Type B pancreatic cell (in vitro differentiated cells): ENCODE measurements around the gene HNRNPCL1. TPM values are rescaled to one million over a fixed set of nuclear protein-coding genes. Genes with fewer than 3 reads are reported as not detected.

Experiments used
- DNase-seq: peaks from one replicate; pipeline ENCODE4 v3.0.0; 2021; ENCODE audit warnings: mixed read lengths; ENCODE audit not compliant: unreplicated experiment; ENCODE audit errors: extremely low spot score
- H3K27ac Mint-ChIP-seq: 2 replicates; pipeline ENCODE4 v1.8.0; 2021; ENCODE audit warnings: mild to moderate bottlenecking, mixed read lengths
- H3K27me3 Mint-ChIP-seq: 2 replicates; pipeline ENCODE4 v1.8.0; 2021; ENCODE audit warnings: mixed read lengths
- H3K36me3 Mint-ChIP-seq: 2 replicates; pipeline ENCODE4 v1.8.0; 2021; ENCODE audit warnings: mixed read lengths
- H3K4me1 Mint-ChIP-seq: one replicate; pipeline ENCODE4 v1.8.0; 2021; ENCODE audit warnings: mixed read lengths; ENCODE audit not compliant: unreplicated experiment
- H3K4me3 Mint-ChIP-seq: 2 replicates; pipeline ENCODE4 v1.8.0; 2021; ENCODE audit warnings: mild to moderate bottlenecking, mixed read lengths
- H3K9me3 Mint-ChIP-seq: 2 replicates; pipeline ENCODE4 v1.8.0; 2021; ENCODE audit warnings: mixed read lengths
- total RNA-seq: library from RNA; stranded (reverse); gene quantifications from 2 replicates; pipeline ENCODE4 v1.2.1, GENCODE V29; 2021; ENCODE audit warnings: low replicate concordance
- TF ChIP-seq, protein P1 (sequence below): fragments of 200-600 bp; sonication (generic); conservative IDR thresholded peaks from 2 replicates; pipeline ENCODE4 v1.5.0; 2021; ENCODE audit warnings: antibody characterized with exemption, mild to moderate bottlenecking

HNRNPCL1 gene
- total RNA-seq, 1 donor from 2014 or later, result not detected

DNA sequence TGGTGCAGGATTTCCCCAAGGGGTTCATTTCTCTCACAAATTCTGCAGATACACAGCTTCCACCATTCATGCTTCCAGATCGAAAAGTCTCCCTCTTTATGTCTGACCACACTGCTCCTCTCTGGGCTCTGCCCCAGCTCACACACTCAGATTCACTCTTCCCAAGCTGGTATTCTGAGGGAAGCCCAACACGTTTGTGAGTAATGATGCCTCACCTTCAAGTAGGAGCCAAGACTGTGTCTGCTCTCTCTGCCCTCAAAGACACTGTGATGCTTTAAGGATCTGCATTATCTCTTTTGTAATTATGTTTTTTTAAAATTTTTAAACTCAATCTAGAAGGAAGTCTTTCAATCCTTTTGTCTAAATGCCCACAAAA is 37.1 kb downstream of the HNRNPCL1 start:
- Mint-ChIP-seq H3K36me3 (no peaks in the 10 kb centered on the region), H3K4me3 (no peak overlapping the region), H3K27me3 (peaks cover 10% of the 10 kb centered on the region), H3K9me3 (no peaks in the 10 kb centered on the region), H3K4me1 (no peaks in the 10 kb centered on the region), H3K27ac (no peak overlapping the region)
- no peak for DNase-seq
- TF ChIP-seq, protein P1, sequence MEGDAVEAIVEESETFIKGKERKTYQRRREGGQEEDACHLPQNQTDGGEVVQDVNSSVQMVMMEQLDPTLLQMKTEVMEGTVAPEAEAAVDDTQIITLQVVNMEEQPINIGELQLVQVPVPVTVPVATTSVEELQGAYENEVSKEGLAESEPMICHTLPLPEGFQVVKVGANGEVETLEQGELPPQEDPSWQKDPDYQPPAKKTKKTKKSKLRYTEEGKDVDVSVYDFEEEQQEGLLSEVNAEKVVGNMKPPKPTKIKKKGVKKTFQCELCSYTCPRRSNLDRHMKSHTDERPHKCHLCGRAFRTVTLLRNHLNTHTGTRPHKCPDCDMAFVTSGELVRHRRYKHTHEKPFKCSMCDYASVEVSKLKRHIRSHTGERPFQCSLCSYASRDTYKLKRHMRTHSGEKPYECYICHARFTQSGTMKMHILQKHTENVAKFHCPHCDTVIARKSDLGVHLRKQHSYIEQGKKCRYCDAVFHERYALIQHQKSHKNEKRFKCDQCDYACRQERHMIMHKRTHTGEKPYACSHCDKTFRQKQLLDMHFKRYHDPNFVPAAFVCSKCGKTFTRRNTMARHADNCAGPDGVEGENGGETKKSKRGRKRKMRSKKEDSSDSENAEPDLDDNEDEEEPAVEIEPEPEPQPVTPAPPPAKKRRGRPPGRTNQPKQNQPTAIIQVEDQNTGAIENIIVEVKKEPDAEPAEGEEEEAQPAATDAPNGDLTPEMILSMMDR, result no peak

DNA sequence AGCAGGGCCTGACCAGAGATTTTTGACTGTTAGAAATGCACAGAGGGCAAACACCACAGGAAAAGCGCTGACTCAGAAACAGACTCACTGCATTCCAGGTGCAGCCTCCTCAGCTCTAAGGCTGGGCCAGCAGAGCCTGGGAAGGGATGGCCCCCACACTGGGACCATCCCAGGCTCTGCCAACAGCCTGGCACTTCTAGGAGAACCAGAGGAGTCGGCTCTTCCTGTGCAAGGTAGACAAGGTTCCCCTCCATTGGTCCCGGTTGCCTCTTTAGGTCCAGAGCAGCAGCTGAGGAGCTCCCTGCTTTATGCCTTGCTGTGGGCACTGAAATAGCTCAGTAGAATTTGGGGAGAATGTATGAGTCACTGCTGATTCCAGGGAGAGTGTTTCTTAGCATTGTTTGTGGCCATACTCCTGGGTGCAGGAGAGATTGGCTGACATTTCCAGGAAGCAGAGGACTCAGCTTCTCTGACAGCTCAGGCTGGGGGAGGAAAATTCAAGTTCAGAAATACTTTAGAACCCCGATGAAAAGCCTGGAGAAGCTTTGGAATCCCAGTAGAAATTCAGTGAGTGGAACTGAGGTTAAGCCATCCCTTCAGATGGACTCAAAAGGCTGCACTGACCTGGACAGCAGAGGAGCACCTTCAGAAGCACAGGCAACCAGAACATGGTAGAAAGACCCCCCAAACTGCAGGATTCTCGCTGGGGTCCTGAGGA is 37.7 kb downstream of the HNRNPCL1 start:
- Mint-ChIP-seq H3K27me3 (peaks cover 10% of the 10 kb centered on the region), H3K4me3 (no peak overlapping the region), H3K27ac (no peak overlapping the region), H3K4me1 (no peaks in the 10 kb centered on the region), H3K36me3 (no peaks in the 10 kb centered on the region), H3K9me3 (no peaks in the 10 kb centered on the region)
- TF ChIP-seq, protein P1, result no peak
- DNase-seq, result no peak

DNA sequence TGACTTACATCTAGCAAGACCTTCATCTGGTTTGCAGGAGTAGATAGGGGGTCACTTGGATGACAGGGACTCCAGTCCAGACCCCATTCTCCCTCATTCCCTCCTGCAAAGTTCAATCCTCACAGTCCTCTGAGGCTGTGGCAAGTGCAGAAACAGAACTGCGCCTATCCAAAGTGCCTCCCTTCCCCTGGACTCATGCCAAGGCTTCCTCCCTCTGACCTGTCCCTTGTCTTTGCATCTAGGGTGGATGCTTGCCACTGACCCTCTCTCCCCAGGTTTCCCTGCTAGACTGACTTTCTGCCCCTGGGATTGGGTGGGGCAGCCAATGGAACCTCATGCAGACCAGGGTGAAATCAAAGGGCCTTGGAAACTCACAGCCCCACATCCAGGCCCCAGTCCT is 38.6 kb downstream of the HNRNPCL1 start:
- Mint-ChIP-seq H3K4me3 (no peak overlapping the region), H3K36me3 (no peaks in the 10 kb centered on the region), H3K9me3 (peaks cover 2% of the 10 kb centered on the region), H3K27ac (no peak overlapping the region), H3K4me1 (no peaks in the 10 kb centered on the region), H3K27me3 (peaks cover 10% of the 10 kb centered on the region)
- DNase-seq, result no peak
- TF ChIP-seq, protein P1, result no peak

DNA sequence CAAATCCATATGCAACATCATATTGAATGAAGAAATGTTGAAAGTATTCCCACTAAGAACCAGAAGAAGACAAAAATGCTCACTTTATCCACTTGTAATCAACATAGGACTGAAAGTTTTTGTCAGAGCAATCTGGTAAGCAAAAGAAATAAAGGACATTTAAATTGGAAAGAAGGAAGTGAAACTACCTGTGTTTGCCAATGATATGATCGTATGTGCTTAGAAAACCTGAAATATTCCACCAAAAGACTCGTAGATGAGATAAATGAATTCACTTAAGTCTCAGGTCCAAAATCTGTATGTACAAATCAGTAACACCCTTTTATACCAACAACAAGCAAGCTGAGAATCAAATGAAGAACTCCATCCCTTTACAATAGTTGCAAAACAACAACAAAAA is 48.8 kb downstream of the HNRNPCL1 start:
- no peak overlapping the region for H3K27ac Mint-ChIP-seq
- TF ChIP-seq, protein P1, result no peak
- no peaks in the 10 kb centered on the region for H3K4me1 Mint-ChIP-seq
- no peaks in the 10 kb centered on the region for H3K36me3 Mint-ChIP-seq
- no peak for DNase-seq
- H3K27me3 Mint-ChIP-seq, result peaks cover 11% of the 10 kb centered on the region
- peaks cover 1% of the 10 kb centered on the region for H3K9me3 Mint-ChIP-seq
- no peak overlapping the region for H3K4me3 Mint-ChIP-seq

DNA sequence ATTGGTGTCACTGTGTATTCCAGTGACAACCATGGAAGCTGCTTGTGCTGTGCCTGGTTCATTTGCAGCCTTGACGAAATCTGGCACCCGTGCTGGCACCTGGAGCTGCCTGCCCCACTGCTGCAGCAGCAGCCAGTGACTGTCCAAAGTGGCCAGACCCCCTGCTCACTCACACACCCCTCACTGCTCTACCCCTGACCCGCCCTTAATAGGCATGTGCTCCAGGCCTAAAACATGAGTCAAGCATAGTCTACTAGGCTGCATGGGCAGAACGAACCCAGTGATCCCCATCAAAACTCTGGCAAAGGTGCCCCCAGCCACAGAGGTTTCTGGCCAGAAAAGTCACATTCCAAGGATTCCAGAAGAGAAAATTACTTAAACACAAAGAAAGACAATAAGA is 49.6 kb downstream of the HNRNPCL1 start:
- peaks cover 9% of the 10 kb centered on the region for H3K27me3 Mint-ChIP-seq
- TF ChIP-seq, protein P1, result no peak
- no peaks in the 10 kb centered on the region for H3K9me3 Mint-ChIP-seq
- H3K27ac Mint-ChIP-seq, result no peak overlapping the region
- H3K4me1 Mint-ChIP-seq, result no peaks in the 10 kb centered on the region
- no peaks in the 10 kb centered on the region for H3K36me3 Mint-ChIP-seq
- DNase-seq, result no peak
- H3K4me3 Mint-ChIP-seq, result no peak overlapping the region

Other genes starting within 250 kb of the HNRNPCL1 start
- gene DHRS3, start 230.5 kb downstream of the HNRNPCL1 start, total RNA-seq, result 143 and 276 TPM in 2 replicates
- not detected in 2 replicates for gene AADACL4, start 204.6 kb downstream of the HNRNPCL1 start, total RNA-seq
- not detected in 2 replicates for gene AADACL3, start 132.6 kb downstream of the HNRNPCL1 start, total RNA-seq
- gene CFAP107, start 102.5 kb downstream of the HNRNPCL1 start, total RNA-seq, result 1.4 and 2.7 TPM in 2 replicates
- not detected in 2 replicates for gene PRAMEF12, start 75.0 kb downstream of the HNRNPCL1 start, total RNA-seq
- not detected in 2 replicates for gene PRAMEF1, start 57.3 kb downstream of the HNRNPCL1 start, total RNA-seq
- gene PRAMEF11, start 17.3 kb downstream of the HNRNPCL1 start, total RNA-seq, result not detected in 2 replicates
- gene PRAMEF2, start 8.4 kb upstream of the HNRNPCL1 start, total RNA-seq, result not detected in 2 replicates
- gene PRAMEF4, start 37.5 kb upstream of the HNRNPCL1 start, total RNA-seq, result not detected in 2 replicates
- gene PRAMEF10, start 49.5 kb upstream of the HNRNPCL1 start, total RNA-seq, result not detected in 2 replicates
- not detected in 2 replicates for gene PRAMEF7, start 67.9 kb upstream of the HNRNPCL1 start, total RNA-seq
- not detected in 2 replicates for gene PRAMEF6, start 98.9 kb upstream of the HNRNPCL1 start, total RNA-seq
- not detected in 2 replicates for gene PRAMEF27, start 207.9 kb upstream of the HNRNPCL1 start, total RNA-seq
- not detected in 2 replicates for gene HNRNPCL3, start 212.0 kb upstream of the HNRNPCL1 start, total RNA-seq
- not detected in 2 replicates for gene PRAMEF25, start 222.1 kb upstream of the HNRNPCL1 start, total RNA-seq